HG03432 (cell line): ENCODE measurements around the gene SUPT4H1.

Experiments
- ATAC-seq: cut with Tn5 transposase; IDR thresholded peaks from one replicate; pipeline ENCODE4 v1.9.1; 2021; ENCODE audit warnings: mild to moderate bottlenecking, moderate library complexity; ENCODE audit not compliant: unreplicated experiment

Gene SUPT4H1

DNA sequence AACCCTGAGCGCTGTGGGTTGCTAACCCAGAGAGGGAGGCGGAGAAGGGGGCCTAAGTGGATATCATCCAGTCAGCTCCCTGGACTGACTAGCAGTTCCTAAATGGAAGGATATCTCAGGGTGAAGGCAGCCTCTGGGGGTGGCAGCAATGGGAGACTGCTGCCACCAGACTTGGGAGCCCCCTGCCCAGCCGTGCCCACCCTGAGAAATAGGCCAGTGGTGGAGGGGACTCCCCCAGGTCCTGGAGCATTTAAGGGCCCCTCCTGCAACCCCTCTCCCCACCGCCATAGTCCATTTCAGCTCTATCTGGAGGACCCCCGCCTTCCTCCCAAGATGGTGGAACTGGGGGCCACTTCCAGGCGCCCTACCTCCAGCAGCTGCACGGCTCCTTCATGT is 31.8 kb downstream of the SUPT4H1 start:
- no peak for ATAC-seq

DNA sequence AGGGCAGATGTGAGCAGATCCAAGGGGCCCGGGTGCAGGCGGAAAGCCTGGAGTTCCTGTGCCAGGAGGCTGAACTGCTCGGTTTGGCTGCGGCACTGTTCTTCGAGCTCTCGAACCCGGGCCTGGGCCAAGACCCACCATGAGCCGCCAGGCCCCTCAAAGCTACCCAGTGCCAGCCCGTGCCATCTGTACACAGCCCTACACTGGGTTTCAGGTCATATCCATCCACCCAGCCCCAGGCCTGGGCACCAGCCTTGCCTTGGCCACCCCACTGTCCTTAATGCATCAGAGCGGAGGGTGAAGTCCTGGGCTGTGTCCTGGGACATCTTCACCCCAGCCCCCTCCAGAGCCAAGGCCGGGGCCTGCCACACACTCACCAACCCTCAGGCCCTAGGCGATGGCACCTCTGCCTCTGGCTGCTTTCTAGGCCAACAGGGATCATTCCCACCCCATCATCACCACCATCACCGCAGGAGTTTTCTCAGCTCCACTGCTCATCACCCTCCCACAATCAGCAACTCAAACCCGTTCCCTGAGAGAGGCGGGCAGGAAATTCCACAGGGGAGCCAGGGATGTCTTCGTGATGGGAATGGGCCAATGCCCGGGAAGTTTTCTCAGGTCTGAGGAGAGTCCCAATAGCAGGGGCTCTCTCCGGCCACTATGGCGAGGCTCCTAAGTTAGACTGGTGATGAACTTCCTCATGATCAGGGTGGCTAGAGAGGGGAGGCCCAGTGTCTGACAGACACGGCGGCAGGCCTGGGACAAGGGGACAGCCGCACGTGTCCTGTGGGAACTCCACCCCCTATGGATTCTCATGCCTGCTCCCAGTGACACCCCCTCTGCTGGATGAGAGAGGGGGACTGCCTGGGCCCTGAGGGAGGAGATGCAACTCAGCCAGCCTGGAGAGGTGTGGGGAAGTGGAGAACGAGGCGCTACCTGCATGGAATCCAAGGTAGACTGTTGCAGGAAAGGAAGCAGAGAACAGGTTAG is 32.5 kb downstream of the SUPT4H1 start:
- no peak for ATAC-seq

DNA sequence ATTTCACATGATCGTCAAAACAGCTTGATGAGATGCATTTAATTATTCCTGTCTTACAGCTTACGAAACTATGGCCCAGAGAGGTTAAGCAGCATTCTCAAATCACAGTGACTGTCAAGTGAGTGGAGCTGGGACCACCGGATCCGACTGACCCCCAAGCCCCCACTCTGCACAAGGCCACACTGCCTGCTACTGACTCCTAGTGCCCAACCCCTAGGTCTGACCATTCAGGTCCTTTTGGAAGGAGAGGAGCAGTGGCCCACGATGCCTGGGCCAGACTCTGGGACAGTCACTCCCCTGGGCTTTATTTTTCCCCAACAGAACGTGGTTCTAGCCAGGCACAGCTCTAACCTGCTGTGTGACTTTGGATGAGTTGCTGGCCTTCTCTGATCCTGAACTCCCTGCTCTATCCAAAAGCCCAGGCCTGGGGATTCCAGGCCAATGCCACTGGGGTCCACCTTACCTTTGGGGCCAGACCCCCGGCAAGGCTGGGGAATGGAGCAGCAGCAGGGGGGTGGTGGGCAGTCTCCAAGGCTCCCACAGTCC is 33.3 kb downstream of the SUPT4H1 start:
- no peak for ATAC-seq

DNA sequence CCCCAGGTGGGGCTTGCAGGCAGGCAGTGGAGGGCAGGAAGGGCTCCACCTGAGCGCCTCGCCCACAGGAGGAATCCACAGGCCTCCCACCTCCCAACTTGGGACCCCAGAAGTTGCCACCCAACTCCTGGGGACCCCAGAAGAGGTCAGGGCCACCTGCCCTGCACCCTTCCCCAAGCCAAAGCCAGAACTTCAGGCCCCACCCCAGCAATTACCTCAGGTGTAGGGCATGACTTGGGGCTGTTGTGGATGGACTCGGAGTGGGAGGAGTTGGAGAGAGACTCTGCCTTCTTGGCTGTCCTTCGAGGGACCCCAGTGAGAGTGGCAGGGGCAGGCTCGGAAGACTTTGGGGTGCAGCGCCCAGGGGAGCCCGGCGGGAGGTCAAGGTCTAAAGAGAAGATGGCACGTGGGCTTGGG is 33.9 kb downstream of the SUPT4H1 start:
- ATAC-seq = no peak

DNA sequence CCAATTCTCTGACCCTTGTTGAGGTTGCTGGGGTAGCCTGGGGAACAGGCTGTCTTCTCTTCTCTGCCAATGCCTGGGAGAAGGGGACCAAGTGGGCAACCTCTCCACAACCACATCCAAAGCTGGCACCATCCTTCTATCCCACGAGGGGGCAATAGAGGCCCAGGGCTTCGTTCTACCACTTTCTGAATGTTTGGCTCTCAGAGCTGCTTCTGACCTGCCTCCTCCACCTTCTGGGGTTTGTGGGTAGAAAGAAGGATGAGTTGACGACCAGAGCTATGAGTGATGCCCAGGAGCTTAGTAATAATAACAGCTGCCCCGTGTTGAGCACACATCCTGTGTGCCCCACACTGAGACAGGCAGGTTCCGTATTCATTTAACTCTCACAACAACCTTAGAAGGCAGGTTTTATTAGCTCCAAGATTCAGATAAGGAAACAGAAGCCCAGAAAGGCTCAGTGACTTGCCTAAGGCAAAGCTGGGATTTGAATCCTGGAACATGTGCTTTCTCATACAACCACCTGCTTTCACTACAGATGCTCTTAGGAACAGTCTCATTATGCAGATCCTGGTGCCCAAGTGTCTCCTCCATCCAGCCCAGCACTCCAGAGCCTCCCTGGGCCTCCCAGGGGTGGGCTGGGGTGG is 34.5 kb downstream of the SUPT4H1 start:
- ATAC-seq = peak; percentile 67

DNA sequence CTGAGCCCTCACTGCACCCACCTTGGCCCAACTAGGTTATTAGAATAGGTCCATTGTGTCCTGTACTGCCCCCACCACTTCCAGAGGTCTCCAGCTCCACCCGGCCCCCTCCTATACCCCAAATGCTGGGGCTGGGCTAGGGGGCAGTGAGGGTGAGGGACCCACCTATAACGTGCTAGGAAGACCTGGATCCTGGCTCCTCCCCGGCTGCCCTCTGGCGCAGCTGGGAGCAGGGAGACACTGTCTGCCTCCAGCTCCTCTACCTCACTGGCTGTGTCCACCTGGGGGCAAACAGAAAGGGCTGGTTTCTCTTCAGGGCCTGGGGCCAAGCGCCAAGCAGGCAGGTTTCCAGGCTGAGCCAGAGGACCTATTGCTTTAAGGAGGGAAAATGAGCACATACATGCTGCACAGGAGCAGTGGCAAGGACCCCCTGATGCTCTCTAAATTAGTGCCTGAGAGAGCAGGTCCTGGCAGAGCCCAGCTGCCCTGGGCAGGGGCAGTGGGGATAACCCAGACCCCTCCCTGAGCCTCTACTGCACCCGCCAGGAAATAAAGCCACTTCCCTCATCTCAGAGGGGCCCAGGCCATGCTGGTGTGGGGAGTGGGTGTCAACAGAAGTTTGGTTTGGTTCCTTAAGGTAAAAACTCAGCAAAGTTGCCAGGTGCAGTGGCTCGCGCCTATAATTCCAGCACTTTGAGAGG is 35.6 kb downstream of the SUPT4H1 start:
- ATAC-seq = no peak

DNA sequence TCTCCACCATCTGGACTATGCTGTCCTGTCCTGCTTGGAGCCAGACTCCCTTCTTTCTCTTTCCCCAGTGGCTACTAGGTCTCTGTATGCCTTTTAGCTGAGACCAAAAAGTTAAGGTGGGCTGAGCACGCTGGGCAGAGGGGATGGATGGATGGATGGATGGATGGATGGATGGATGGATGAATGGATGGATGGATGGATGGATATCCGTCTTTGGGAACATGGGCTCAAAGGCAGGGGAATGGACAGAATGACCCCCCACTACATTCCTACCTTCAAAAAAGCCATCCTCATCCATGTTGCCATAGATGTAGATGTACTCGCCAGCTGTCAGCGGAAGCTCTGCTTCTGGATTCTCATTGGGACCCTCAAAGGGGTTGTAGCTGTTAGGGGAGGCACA is 36.3 kb downstream of the SUPT4H1 start:
- ATAC-seq = no peak

DNA sequence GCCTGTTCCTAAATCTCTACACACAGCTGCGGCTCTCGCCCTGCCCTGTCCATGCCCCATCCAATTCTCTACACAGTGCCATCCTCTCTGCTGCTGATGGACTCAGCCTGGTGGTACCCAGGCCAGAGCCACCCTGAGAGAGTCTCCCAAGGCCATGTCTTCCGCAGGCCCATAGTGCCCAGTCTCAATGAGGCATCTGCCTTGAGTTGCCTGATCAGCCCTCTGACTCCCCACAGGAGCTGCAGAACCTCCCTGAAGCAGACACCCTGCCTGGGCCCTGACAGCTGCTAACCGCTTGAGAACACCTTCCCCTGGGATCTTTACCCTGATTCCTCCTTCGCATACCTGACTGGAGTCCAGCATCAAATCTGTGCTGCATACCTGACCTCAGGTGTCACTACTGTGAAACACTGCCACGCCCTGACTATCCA is 36.7 kb downstream of the SUPT4H1 start:
- no peak for ATAC-seq

DNA sequence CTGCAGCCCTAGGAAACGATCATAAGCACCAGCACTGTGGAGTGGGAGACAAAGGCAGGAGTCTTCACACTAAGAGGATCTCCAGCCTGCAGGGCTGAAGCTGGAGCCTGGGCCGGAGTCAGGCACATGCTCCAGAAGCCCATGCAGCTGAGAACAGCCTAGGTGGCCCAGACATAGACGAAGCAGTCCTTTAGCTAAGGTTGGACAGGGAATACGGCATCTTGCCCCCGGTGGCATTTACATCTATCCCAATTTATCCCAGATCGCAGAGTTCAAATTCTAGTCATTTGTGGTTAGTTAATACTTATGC is 37.3 kb downstream of the SUPT4H1 start:
- ATAC-seq = no peak

DNA sequence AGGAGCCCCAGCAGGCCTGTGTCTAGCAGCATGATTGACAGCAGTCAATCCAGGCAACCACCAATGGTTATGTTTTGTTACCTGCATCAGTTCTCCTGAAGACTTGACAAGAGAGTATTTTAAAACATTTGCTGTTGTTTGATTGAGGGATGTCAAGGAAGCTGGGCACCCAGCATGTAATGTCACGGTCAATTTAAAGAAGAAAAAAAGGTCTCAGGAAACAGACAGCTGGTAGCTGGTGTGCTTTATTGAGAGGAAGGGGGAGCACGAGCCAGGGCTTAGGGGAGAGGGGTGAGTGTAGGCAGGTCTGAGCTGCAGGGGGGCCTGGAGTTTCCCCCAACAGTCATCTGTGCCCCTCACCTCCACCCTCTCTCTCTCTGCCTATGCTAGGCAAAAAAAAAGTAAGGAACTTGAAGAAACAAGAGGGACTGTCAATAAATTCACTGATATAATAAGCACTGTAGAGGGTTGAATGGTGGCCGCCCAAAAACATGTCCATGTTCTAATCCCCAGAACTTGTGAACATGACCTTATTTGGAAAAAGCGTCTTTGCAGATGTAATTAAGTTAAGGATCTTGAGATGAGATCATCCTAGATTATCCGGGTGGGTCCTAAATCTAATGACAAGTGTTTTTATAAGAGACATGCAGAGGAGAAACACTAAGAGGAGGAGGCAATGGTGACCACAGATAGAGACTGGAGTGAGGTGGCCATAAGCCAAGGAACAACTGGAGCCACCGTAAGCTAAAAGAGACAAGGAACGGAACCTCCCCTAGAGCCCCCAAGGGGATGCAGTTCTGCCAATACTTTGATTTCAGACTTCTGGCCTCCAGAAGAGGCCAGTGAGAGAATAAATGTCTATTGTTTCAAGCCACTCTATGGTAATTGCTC is 37.9 kb downstream of the SUPT4H1 start:
- ATAC-seq = no peak

DNA sequence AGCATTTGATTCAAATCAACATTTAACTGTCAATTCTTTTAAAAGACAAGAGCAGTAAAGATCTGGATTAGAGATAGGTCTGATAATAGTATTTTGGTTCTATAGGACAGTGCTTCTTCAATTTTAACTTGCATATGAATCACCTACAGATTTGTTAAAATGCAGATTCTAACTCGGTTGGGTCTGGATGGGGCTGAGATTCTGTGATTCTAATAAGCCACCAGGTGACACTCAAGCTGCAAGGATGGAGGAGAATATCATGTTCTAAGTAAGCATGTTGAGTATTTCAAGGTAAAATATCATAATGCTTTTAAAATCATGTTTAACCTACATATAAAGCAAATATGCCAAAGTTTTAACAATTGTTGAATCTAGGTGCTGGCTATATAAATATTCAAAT is 39.2 kb downstream of the SUPT4H1 start:
- no peak for ATAC-seq

DNA sequence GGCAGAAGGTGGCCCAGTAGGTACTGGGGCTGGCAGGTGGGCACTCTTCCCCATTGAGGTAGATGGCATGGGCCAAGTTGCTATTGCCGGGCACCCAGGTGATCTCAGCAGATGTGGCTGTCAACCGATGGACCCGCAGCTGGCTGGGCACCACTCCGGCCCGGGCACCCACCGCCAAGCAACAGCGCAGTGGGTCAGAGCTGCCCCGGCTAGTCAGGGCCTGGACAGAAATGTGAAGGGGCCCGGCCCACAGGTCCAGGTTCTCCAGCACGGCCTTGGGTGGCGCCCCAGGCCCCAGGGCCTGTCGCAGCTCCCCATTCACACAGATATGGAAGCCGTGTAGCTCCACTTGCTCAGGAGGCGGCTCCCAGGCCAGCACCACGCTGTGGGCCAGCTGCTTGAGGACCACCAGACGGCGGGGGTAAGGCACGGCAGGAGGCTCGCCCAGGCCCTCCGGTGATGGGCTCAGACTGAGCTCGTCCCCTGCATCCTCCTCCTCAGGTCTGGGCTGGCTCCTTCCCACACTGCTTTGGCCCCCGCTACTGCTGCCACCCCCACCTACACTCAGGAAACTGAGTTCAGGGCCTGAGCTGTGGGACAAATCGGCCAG is 39.9 kb downstream of the SUPT4H1 start:
- no peak for ATAC-seq

DNA sequence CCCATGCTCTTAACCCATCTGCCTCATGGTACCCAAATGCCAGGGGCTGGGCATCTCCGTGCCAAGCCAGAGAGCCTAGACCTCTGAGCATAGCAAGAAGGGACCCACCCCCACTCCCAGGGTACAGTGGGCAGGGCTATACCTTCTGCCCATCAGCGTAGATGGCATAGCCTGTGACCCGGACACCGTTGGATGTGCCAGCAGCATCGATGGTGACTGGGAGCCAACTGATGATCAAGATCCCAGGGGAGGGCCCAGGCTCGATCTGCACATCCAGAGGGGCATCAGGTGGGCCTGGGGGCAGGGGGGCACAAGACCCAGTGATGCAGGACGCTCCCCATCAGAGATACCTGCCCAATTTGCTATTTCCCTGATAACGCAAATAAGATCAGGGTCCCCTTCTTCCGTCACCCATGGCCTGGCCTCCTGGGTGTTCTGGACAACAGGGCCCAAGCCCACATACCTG is 40.5 kb downstream of the SUPT4H1 start:
- no peak for ATAC-seq

DNA sequence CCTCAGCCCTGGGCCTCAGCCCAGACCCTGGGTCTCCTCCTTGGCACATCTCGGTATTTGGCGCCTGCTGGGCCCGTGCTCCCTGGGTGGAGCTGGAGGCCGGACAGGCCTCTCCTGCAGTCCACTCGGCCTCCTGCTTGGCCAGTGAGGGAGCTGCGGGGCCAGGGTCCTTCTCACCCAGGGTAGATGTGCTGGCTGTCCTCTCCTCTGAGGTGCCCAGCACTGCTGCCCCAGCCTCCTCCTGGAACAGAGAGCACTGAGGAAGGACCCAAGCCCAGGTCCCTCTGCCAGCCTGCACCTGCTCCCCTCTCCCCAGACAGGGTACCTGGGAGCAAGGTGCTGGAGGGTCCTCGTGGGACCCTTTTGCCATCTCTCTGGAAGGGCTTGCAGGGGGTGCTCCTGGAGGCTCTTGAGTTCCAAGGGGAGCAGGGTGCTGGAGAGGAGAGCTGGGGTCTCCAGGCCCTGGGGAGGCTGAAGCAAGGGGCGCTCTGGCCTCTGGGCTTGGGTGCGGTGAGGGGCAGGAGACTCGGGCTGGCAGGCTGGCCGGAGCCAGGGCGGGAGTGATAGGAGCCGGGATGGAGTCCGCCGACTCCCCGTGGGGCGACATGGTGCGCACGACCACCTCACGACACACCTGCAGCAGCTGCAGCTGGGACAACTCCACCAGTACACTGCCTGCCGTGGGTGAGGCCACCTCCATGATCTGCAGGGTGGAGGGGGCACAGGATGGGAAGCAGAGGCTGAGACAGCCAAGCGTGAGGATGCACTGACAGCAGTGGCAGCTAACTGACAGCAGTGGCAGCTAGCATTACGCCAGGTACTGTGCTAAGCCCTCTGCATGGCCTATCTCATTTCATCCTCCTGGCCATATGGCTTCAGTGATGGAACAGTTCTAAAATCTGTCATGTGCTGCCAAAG is 41.2 kb downstream of the SUPT4H1 start:
- ATAC-seq = no peak

DNA sequence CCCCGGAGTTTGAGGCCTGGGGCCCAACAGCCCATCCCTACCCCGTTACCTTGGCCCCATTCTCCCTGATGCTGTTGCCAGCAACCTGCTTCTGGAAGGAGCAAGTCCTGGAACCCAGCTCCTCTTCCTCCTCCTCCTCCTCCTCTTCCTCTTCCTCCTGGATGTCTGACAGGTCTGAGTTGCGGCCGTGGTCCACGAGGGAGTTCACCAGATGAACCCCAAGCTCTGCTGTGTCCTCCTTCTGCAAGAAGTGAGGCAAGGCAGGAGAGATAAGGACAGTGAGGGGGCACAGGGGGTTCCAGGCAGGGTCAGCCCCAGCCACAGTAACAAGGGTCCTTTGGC is 42.1 kb downstream of the SUPT4H1 start:
- no peak for ATAC-seq

DNA sequence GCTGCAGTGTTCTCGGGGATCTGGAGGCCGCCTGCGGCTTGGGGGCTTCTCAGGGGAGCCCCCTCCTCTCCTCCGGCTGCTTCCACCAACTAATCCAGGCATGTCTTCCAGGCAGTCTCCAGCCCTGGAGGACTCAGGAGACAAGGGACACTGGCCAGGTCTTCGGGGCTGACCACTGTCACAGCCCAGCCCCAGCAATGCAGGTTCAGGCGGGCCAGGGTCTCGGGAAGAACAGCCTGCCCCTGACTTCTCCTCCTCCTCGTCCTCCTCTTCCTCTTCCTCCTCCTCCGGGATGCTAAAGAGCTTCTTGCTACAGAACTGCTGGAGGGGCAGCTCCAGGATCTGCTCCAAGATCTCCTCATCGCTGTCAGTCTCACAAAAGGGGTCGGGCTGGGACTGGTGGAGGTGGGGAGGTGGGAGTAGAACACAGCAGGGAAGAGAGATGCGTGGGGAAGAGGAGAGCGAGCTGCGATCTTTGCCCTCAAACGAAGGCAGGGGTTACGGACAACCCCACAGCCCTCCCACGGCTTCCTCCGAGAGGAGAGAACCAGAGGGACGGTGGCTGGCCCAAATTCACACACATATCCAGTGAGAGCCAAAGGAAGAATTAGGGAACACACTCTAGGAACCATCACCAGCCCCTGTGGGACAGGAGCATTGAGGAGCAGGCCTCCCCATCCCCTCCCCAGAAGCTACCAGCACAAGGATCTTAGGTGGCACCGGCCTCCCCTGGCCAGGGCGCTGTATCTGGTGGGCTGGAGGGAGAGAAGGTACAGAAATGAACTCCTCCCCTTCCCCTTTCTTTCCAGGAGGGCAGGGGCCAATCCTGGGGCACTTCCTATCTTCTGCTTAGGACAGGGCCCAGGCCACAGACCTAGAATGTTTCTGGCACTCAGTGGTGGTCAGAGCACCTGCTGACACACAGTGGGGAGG is 42.8 kb downstream of the SUPT4H1 start:
- ATAC-seq = no peak

DNA sequence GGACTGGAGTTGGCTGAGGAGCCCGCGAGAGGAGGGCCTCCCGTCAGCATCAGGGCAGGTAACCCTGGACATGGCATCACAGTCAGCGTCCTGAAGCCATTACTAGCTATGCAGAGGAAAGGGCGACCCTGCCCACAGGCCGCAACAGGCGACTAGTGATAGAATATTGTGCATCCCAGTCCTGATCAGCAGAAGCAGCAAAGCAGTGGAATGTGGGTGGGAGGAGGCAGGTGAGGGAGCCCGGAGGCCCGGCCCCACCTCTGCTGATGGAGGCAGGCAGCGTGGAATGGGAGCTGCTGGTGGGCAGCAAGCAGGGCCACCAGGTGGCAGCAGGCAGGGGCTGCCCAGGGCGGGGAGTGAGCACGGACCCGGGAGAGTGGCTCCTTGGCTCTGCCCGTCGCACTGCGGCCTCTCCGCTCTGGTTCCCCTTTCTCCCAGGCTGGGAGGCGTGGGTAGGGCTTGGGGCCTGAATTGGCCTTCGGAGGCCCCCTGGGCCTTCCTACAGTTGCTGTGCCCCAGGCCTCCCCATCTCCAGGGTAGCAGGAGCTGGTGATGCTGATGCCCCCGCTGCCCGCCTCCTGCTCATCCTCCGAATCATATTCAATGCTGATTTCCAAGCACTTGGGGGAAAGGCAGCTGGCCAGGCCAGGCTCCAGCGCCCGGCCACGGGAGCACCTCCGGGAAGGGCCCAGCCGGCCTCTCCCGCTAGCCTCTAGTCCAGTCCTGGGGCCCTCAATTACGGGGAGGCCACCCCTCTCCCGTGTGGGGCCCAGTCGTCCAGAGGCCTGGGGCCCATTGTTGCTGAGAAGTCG is 43.6 kb downstream of the SUPT4H1 start:
- ATAC-seq = no peak
